ENCODE measurements around the gene USP7. TPM values are rescaled to one million over a fixed set of nuclear protein-coding genes. Genes with fewer than 3 reads are reported as not detected.
A peak's percentile ranks its signal among the peaks of the same experiment; 100 is the strongest.

The USP7 gene
- total RNA-seq, 1 donor from 2014 or later: 159 TPM

- H3K27ac Mint-ChIP-seq: peak overlapping the region; percentile 71
- no peak for TF ChIP-seq CTCF (IDR thresholded peaks at IDR 0.05; ENCODE audit: unreplicated experiment)
- H3K36me3 Mint-ChIP-seq (ENCODE audit: insufficient read depth): peaks cover 16% of the 10 kb centered on the region
- no peak overlapping the region for H3K4me3 Mint-ChIP-seq (ENCODE audit: low read depth)
- H3K9me3 Mint-ChIP-seq (ENCODE audit: low read depth): no peaks in the 10 kb centered on the region
- no peaks in the 10 kb centered on the region for H3K27me3 Mint-ChIP-seq
- peaks cover 7% of the 10 kb centered on the region for H3K4me1 Mint-ChIP-seq (ENCODE audit: low read depth)
- no peak for DNase-seq (ENCODE audit: low spot score, unreplicated experiment)
These were observed 113.3 kb downstream of the USP7 start for GRCh38 chr16:8850279-8850885.

GRCh38 chr16:8849411-8850011 is 114.2 kb downstream of the USP7 start:
- H3K27me3 Mint-ChIP-seq: no peaks in the 10 kb centered on the region
- H3K9me3 Mint-ChIP-seq (ENCODE audit: low read depth): no peaks in the 10 kb centered on the region
- peak overlapping the region; percentile 84 for H3K27ac Mint-ChIP-seq
- no peak for TF ChIP-seq CTCF (IDR thresholded peaks at IDR 0.05; ENCODE audit: unreplicated experiment)
- H3K4me3 Mint-ChIP-seq (ENCODE audit: low read depth): no peak overlapping the region
- no peak for DNase-seq (ENCODE audit: low spot score, unreplicated experiment)
- peaks cover 7% of the 10 kb centered on the region for H3K4me1 Mint-ChIP-seq (ENCODE audit: low read depth)
- peaks cover 21% of the 10 kb centered on the region for H3K36me3 Mint-ChIP-seq (ENCODE audit: insufficient read depth)

GRCh38 chr16:8848939-8849391 is 114.7 kb downstream of the USP7 start:
- no peak for DNase-seq (ENCODE audit: low spot score, unreplicated experiment)
- H3K36me3 Mint-ChIP-seq (ENCODE audit: insufficient read depth): peaks cover 21% of the 10 kb centered on the region
- TF ChIP-seq CTCF (IDR thresholded peaks at IDR 0.05; ENCODE audit: unreplicated experiment): no peak
- peak overlapping the region; percentile 84 for H3K27ac Mint-ChIP-seq
- no peaks in the 10 kb centered on the region for H3K27me3 Mint-ChIP-seq
- H3K9me3 Mint-ChIP-seq (ENCODE audit: low read depth): no peaks in the 10 kb centered on the region
- H3K4me1 Mint-ChIP-seq (ENCODE audit: low read depth): peaks cover 7% of the 10 kb centered on the region
- H3K4me3 Mint-ChIP-seq (ENCODE audit: low read depth): no peak overlapping the region

- no peak for DNase-seq (ENCODE audit: low spot score, unreplicated experiment)
- Mint-ChIP-seq H3K27ac (no peak overlapping the region), H3K4me1 (ENCODE audit: low read depth) (peaks cover 7% of the 10 kb centered on the region), H3K4me3 (ENCODE audit: low read depth) (no peak overlapping the region), H3K27me3 (no peaks in the 10 kb centered on the region), H3K36me3 (ENCODE audit: insufficient read depth) (peaks cover 21% of the 10 kb centered on the region), H3K9me3 (ENCODE audit: low read depth) (no peaks in the 10 kb centered on the region)
- no peak for TF ChIP-seq CTCF (IDR thresholded peaks at IDR 0.05; ENCODE audit: unreplicated experiment)
These were observed 115.3 kb downstream of the USP7 start for GRCh38 chr16:8848231-8848938.

GRCh38 chr16:8847623-8848022 is 116.1 kb downstream of the USP7 start:
- H3K27ac Mint-ChIP-seq: no peak overlapping the region

More at GRCh38 chr16:8847623-8848022, 116.1 kb downstream of the USP7 start:
- no peak for DNase-seq (ENCODE audit: low spot score, unreplicated experiment)
- Mint-ChIP-seq H3K27me3 (no peaks in the 10 kb centered on the region), H3K36me3 (ENCODE audit: insufficient read depth) (peaks cover 17% of the 10 kb centered on the region), H3K4me1 (ENCODE audit: low read depth) (peaks cover 7% of the 10 kb centered on the region), H3K9me3 (ENCODE audit: low read depth) (no peaks in the 10 kb centered on the region), H3K4me3 (ENCODE audit: low read depth) (no peak overlapping the region)
- no peak for TF ChIP-seq CTCF (IDR thresholded peaks at IDR 0.05; ENCODE audit: unreplicated experiment)

Measured in progenitor cell of endocrine pancreas (in vitro differentiated cells).